Right ventricle myocardium superior (tissue), 1 donor: Measurements from ENCODE around the gene CDK14. TPM values are rescaled to one million over a fixed set of nuclear protein-coding genes. Genes with fewer than 3 reads are reported as not detected.
A peak's percentile ranks its signal among the peaks of the same experiment; 100 is the strongest.

Source experiments
- ATAC-seq: fragments of 200-7000 bp; cut with Tn5 transposase; one replicate; pipeline ENCODE4 v1.9.1; 2020; ENCODE audit warnings: mild to moderate bottlenecking; ENCODE audit not compliant: poor library complexity
- DNase-seq: peaks from one replicate; pipeline ENCODE4 v3.0.0-alpha.2; 2020
- intact Hi-C: fragments of 100-400 bp; cut with DNase I; formaldehyde crosslinking; loops from one replicate; pipeline ENCODE4 v1.11.2; 2022
- total RNA-seq: library from RNA; stranded (reverse); fragmentation: NEBNext Ultra II Directional; extraction: Animal tissue kit (Norgen Biotek cat#: 25700); gene quantifications from one replicate; pipeline ENCODE4 v1.2.1, GENCODE V29; 2021
- donor health status: DM: no; HTN: yes; CAD: no; lungs with severe emphysema.

The CDK14 gene
- total RNA-seq, 1 donor from 2014 or later: 24.2 TPM

DNA sequence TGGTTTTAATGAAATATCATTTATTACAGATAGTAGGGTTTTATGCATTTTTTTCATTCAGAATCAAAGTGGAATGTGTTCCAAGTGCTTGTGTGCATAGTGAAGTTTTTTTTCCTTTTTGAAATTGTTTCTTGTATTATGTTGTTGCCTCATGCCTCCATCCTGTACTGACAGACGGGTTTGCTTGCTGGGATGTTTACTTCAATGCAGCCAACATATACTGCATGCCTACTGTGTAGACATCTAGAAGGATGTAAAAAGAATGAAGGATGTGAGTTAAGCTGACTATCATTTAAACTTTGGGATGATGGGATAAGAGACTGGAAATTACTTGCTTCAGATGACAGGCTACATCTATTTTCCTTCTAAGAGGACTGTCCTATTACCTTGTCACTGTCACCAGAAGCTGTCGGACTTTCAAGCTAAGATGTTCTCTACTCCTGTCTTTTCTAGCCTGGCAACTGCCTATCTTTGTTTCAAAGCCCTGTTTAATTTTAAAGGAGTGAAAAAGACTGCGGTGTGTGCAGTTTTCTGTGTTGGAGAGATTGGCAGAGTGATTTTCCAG is 243.7 kb downstream of the CDK14 start:
- intact Hi-C loops: no loop called here
- ATAC-seq (no peak), DNase-seq (no peak)

- no peak for ATAC-seq
- DNase-seq: no peak
- intact Hi-C loops: no loop called here
Measured at GRCh38 chr7:90841759-90842429, 245.8 kb downstream of the CDK14 start.

DNA sequence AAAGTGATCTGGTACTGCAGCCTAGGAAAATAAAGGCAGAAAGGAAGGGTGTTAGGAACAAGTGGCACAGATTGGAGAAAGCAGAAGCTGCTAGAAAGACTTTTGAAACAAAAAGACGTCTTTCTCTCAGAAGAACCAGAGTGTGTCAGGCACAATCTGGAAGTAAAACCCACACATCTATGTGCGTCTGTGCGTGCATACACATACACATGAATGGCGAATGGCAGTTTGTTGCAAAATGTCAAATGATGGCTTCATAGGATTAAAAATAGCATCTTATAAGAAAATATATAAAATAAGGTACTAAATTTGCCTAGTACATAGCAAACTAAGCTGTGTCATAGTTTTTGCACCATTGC is 246.3 kb downstream of the CDK14 start:
- ATAC-seq: no peak
- intact Hi-C loops: no loop called here

DNA sequence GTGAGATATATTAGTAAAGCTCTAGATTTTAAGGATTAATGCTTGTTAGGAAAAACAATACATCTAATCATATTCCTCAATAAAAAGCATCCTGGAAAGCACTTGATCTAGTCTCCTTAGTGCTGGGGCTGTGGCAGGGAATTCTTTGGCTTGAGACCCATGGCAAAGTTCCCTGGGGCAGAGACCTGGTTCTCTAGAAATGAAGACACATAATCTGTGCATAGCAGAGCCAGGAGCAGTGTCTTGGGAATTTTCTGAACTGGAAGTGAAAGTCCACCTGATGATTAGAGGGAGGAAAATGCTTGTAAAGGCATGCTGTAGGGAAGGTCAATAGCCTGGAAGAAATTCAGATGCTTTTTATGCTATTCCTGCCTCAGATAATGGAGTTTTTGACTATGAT is 247.4 kb downstream of the CDK14 start:
- no peak for ATAC-seq
- DNase-seq: no peak
- intact Hi-C loops: no loop called here

More for the DNA sequence above, 246.3 kb downstream of the CDK14 start:
- no peak for DNase-seq

GRCh38 chr7:90844421-90844820 is 248.3 kb downstream of the CDK14 start:
- intact Hi-C loops: no loop called here
- DNase-seq (no peak), ATAC-seq (no peak)

- DNase-seq: no peak
- ATAC-seq: peak; percentile 80
- intact Hi-C loops: no loop called here
Measured at GRCh38 chr7:90846192-90846591, 250.1 kb downstream of the CDK14 start.

GRCh38 chr7:90850066-90850465 is 253.9 kb downstream of the CDK14 start:
- DNase-seq (no peak), ATAC-seq (no peak)
- intact Hi-C loops: loop anchor here (10.0 kb wide), 1 partner anchor 185 kb away; no protein-coding TSS in a partner anchor

GRCh38 chr7:90850471-90850870 is 254.3 kb downstream of the CDK14 start:
- intact Hi-C loops: loop anchor here (10.0 kb wide), 1 partner anchor 184 kb away; no protein-coding TSS in a partner anchor
- ATAC-seq (no peak), DNase-seq (no peak)

DNA sequence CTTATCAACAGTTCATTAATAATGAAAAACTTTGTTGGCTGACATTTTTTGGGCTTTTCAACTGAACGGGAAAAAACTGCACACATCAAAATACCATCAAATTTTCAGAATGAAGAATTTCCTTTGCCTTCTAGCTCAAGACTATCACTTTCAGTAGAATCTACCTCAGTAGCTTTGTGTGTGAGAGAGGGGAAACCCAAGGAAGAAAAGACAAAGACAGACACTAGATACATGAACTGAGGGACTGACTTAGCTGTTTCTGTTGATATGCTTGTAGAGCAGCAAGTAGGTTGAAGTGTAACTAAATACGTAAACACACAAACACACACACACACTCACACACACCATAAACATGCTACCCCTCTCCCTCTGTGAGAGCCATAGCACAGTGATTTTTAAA is 257.1 kb downstream of the CDK14 start:
- DNase-seq (no peak), ATAC-seq (no peak)
- intact Hi-C loops: loop anchor here (10.0 kb wide), 1 partner anchor 182 kb away; no protein-coding TSS in a partner anchor

DNA sequence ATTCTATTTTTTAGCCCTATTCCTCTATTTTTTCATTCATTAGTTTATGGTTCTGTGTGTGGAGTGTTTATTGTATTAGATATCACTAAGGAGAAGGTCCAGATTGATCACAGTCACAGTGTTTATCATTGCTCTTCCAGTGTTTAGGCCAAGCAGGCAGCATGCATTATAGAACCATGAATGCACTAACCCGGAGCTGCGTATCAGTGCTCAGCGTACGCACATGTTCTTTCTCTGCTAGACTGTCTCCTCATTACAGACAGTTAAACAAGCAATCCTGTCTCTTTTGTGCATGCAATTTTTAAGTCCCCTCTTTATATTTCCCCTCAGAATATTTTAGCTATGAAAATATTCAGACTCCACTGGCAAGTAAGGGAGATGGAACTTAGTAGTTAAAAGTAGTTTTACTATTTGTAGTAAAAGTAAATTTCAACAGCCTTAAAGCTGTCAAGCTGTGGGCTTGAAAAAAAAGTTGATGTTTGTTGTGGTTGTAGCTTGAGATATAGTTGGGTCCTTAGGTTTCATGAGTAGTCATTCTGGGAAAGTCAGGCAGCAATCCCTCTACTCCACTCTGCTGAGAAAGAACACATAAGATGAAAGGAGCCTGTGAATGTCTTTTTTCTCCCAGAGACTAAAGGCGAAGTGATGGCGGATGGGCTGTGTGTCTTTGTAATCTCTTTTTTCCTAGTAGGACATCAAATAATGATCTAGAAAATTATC is 260.4 kb downstream of the CDK14 start:
- intact Hi-C loops: loop anchor here (10.0 kb wide), 1 partner anchor 178 kb away; no protein-coding TSS in a partner anchor
- no peak for ATAC-seq
- DNase-seq: no peak

DNA sequence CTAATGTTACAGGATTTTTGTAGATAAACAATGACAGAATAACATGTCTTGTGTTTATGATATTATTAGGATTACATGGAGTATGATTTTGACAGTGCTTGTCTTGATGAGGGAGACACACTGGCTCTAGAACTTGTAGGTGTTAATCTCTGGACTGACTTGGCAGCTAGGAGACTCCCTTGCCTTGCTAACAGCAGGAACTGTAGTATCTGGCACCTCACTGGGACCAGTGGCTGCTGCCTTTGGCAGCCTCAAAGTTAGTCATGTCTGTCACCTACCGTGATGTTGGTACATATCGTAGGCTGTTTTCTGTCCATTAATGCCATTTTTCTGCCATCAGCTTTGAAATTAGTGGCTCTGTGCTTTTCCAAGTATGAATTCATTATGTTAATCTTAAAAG is 261.5 kb downstream of the CDK14 start:
- ATAC-seq: peak; percentile 85

DNA sequence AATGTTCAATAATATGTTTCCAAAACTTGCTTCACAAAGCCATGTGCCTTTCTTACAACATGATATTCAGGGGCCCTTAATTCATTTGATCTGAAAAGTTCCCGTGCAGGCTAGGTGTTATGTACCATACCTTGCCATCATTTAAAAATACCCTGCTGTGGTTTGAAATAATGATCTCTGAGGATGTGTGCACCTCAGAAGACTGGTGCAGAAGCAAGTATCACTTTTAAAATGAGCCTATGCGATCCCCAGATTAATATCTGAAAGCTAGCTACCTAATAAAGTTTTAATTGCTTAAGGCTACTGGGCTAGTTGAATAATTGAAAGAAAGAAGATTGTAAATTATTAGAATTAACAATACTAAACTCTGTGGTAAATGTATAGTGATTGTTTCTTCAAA is 262.4 kb downstream of the CDK14 start:
- ATAC-seq (no peak), DNase-seq (no peak)
- intact Hi-C loops: loop anchor here (10.0 kb wide), 1 partner anchor 176 kb away; no protein-coding TSS in a partner anchor

More for the DNA sequence above, 261.5 kb downstream of the CDK14 start:
- no peak for DNase-seq
- intact Hi-C loops: loop anchor here (10.0 kb wide), 1 partner anchor 177 kb away; no protein-coding TSS in a partner anchor

- DNase-seq (no peak), ATAC-seq (no peak)
- intact Hi-C loops: loop anchor here (10.0 kb wide), 1 partner anchor 175 kb away; no protein-coding TSS in a partner anchor
Measured at GRCh38 chr7:90859521-90859920, 263.4 kb downstream of the CDK14 start.

GRCh38 chr7:90864088-90864487 is 268.0 kb downstream of the CDK14 start:
- DNase-seq: no peak
- intact Hi-C loops: no loop called here
- no peak for ATAC-seq

GRCh38 chr7:90869335-90869734 is 273.2 kb downstream of the CDK14 start:
- ATAC-seq: no peak
- no peak for DNase-seq
- intact Hi-C loops: no loop called here

- ATAC-seq: no peak
- DNase-seq: no peak
Measured at GRCh38 chr7:90876701-90877100, 280.6 kb downstream of the CDK14 start.

DNA sequence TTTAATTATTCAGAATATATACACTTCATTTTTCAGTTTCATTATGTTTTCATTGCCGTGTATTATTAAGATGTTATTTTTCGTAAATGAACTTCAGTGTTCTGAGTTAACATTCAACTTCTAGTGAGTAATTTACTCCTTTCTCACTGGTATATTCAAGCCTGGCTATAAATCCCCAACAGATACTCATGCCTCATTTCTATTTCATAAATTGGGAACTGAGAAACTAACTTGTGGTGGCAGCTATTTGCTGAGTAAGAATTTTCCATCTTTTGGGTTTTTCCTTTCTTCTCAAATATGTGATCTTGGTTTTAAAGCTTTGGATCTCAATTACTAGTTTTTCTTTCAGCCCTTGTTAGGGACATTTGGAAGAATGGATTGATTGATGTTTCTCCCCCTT is 281.1 kb downstream of the CDK14 start:
- no peak for DNase-seq
- intact Hi-C loops: no loop called here
- ATAC-seq: no peak

More at GRCh38 chr7:90876701-90877100, 280.6 kb downstream of the CDK14 start:
- intact Hi-C loops: no loop called here

DNA sequence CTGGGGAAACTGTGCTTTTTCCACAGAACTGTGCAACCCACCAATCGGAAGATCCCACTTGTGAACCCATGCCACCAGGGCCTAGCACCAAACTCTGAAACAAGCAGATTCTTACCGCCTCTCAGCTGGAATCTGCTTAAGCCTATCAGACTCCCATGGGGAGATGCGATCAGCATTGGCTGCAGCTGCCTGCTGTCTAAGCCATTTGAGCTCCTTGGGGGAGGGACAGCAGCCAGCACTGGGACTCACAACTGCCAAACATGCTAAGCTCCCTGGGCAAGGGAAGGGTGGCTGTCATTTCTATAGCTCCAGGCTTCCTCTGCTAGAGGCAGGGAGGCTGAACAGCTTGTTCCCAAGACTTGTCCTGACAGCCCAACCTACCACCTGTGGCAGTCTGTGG is 283.8 kb downstream of the CDK14 start:
- intact Hi-C loops: no loop called here
- DNase-seq: peak; percentile 73
- peak; percentile 71 for ATAC-seq

GRCh38 chr7:90886416-90886815 is 290.3 kb downstream of the CDK14 start:
- intact Hi-C loops: no loop called here
- DNase-seq (no peak), ATAC-seq (no peak)

- no peak for DNase-seq
- intact Hi-C loops: no loop called here
- ATAC-seq: no peak
Measured at GRCh38 chr7:90889210-90889609, 293.1 kb downstream of the CDK14 start.
